LNCaP clone FGC (cell line): ENCODE results near the gene CELF2.

Source experiments
- DNase-seq: peaks from one replicate; pipeline ENCODE4 v3.0.0-alpha.2; 2011; ENCODE audit warnings: low read depth
- H3K4me3 ChIP-seq: 2 replicates; pipeline ENCODE4 v1.5.1; 2011; ENCODE audit warnings: mild to moderate bottlenecking, low read depth, low read length, control low read depth
- TF ChIP-seq, protein P1 (sequence below): IDR thresholded peaks from 2 replicates; pipeline ENCODE4 v1.5.1; 2012; ENCODE audit warnings: mild to moderate bottlenecking; ENCODE audit not compliant: control insufficient read depth, insufficient read depth; ENCODE audit errors: extremely low read depth

The CELF2 gene

DNA sequence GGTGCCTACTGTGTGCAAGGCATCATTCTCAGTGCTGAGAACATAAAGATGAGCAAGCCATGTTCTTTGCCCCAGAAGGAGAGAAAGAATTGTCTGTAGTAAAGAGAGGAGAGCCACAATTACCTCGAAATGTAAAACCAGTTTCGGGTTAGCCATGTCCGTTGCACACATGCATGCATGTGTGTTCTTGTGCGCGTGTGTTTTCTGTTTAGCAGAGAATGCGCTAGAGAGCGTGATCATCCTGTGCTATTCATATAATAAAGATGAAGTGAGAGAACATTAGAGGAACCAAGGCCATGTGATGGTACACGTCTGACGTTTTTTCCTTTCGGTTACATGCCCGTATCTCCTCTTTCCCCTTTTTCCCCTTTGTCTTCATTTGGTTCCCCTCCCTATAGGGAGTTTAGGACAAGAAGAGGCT lies 158.2 kb downstream of the CELF2 start:
- no peak for DNase-seq
- TF ChIP-seq, protein P1, sequence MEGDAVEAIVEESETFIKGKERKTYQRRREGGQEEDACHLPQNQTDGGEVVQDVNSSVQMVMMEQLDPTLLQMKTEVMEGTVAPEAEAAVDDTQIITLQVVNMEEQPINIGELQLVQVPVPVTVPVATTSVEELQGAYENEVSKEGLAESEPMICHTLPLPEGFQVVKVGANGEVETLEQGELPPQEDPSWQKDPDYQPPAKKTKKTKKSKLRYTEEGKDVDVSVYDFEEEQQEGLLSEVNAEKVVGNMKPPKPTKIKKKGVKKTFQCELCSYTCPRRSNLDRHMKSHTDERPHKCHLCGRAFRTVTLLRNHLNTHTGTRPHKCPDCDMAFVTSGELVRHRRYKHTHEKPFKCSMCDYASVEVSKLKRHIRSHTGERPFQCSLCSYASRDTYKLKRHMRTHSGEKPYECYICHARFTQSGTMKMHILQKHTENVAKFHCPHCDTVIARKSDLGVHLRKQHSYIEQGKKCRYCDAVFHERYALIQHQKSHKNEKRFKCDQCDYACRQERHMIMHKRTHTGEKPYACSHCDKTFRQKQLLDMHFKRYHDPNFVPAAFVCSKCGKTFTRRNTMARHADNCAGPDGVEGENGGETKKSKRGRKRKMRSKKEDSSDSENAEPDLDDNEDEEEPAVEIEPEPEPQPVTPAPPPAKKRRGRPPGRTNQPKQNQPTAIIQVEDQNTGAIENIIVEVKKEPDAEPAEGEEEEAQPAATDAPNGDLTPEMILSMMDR = no peak
- H3K4me3 ChIP-seq = no peak overlapping the region

- H3K4me3 ChIP-seq = no peak overlapping the region
- DNase-seq = no peak
Observed at GRCh38 chr10:11176746-11177145, 159.1 kb downstream of the CELF2 start.

DNA sequence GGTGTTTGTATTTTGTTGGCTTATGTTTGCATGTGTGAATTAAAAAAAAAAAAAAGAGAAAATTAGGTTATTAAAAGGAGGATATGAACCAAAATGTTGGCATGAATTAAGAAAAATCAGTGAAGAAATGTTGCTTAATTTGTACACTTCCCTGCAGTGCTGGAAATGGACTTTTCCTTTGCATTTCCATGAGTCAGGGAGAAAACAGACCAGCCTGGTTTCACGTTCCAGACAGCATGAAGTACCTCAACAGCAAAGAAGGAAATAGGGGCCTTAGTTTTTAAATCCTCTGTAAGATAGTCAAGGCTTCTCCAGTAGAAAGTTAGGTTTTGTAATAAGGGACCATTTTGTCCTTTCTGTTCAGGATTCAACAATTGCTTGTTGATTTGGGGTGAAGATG lies 159.7 kb downstream of the CELF2 start:
- TF ChIP-seq, protein P1 = no peak
- H3K4me3 ChIP-seq = no peak overlapping the region
- DNase-seq = no peak

More at GRCh38 chr10:11176746-11177145, 159.1 kb downstream of the CELF2 start:
- TF ChIP-seq, protein P1 = no peak

DNA sequence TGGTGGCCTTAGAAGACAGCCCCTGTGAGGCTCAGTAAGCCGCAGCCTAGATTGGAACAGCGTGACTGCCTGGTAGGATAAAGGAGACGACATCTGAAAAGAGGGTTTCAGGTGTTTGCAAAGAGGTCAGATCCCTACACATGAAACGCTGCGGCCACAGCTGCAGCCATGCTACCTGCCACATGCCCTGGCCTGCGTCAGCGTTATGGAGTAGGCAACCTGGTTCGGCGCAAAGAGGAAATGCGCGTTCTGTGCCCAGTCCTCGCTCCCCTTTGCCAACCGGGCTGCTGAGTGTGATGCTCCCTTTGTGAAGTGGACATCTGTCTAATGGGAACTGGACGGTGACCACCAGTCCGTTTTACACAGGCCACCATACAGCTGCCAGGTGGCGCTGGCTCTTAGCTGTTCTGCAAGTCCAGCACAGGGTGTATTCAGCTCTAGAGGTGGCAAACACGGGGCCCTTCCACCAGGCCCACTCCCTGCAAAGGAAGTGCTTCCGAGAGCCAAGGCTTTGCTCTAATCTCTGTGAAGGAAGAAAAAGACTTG lies 160.3 kb downstream of the CELF2 start:
- TF ChIP-seq, protein P1 = peak; percentile 28
- DNase-seq = no peak
- no peak overlapping the region for H3K4me3 ChIP-seq

DNA sequence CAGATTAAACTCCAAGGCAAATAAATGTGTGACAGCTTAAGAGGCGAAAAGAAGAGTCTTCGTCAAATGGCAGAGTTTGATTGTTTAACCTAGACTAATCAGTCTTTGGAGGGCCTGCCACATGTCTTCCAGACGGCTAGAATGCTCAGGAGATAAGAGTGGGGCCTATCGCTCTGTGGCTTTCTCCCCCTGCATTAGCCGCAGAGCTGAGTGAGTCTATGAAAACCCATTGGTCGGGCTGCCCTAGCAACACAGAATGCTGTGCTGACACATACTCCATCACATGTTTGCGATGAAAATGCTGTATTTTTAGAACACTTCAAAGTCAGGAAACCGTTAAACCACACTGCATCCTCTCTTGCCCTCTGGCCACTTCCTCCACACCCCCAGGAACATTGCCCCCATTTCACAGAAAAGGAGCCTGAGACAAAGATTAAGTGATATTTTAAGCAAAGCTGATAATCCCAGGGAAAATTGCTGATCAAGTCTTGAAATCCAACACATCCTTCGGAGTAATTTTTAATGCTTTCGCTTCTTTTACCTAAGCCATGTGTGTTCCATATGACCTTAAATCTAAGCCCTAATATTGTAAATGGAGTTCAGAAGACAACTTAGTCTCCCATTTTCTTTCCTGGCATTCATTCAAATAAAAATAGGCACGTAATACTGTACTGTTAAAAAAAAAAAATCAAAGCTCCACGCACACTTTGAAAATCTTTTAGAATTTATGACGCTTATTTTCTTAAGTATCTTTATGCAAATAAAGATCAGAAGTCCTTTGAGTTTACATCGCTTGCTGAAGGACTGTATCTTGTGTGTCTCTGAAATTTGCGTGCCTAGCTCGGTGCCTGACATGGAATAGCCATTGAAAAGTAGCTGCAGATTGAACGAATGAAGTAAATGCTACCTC lies 161.2 kb downstream of the CELF2 start:
- TF ChIP-seq, protein P1 = no peak
- no peak for DNase-seq
- no peak overlapping the region for H3K4me3 ChIP-seq

DNA sequence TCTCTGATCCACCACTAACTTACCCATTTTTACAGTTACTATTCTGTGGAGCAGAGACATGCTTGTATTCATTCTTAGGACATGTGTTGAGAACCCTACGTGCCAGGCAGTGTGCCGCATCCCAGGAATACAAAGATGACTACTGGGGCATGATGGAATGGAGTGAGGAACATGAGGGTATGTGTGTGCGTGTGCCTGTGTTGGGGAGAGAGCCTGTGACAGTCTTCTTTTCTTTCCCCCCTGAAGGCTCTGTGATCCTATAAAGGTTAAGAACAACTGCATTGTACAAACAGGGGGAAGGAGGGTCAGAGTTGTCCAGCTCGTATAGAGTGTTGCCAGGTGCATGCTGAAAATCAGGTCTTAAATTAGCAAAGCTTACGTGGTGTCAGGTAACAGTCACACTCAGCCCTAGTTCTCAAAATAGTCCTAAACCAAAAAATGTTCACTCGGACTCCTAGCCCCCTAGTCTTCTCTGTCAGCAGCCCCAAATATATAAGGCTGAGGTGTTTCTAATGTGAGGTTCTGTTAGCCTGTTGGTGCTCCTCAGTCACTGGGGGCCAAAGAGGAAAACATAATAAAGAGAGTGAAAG lies 161.9 kb downstream of the CELF2 start:
- DNase-seq = no peak
- H3K4me3 ChIP-seq = no peak overlapping the region
- TF ChIP-seq, protein P1 = no peak
